Epidermal melanocyte (primary cell): ENCODE data around the gene PRKX.
"Not testable (repeated sequence)": the region's sequence is repeated elsewhere in the genome, so short reads cannot be mapped to it uniquely, and the experiment has no call there.

Experiments
- DNase-seq: peaks from one replicate; pipeline ENCODE4 v3.0.0; 2011; ENCODE audit warnings: low spot score; ENCODE audit not compliant: insufficient read length

The PRKX gene

GRCh38 chrX:3713225-3713936, at the start of gene PRKX:
PRKX (minus strand) TSS chrX:3713649; CDS start chrX:3713253, 396 bp downstream.
- no peak for DNase-seq

- DNase-seq: no peak
Observed at GRCh38 chrX:3763111-3763510, 49.7 kb upstream of the PRKX start.

- DNase-seq: no peak
Observed at GRCh38 chrX:3757510-3758025, 44.1 kb upstream of the PRKX start.

- DNase-seq: no peak
Observed at GRCh38 chrX:3748052-3748559, 34.7 kb upstream of the PRKX start.

- no peak for DNase-seq
Observed at GRCh38 chrX:3743801-3744439, 30.5 kb upstream of the PRKX start.

- DNase-seq: not testable (repeated sequence)
Observed at GRCh38 chrX:3740946-3741345, 27.5 kb upstream of the PRKX start.

- DNase-seq: no peak
Observed at GRCh38 chrX:3738509-3738908, 25.1 kb upstream of the PRKX start.

- not testable (repeated sequence) for DNase-seq
Observed at GRCh38 chrX:3736536-3736935, 23.1 kb upstream of the PRKX start.

- DNase-seq: not testable (repeated sequence)
Observed at GRCh38 chrX:3735891-3736290, 22.4 kb upstream of the PRKX start.

GRCh38 chrX:3734456-3734855, 21.0 kb upstream of the PRKX start:
- not testable (repeated sequence) for DNase-seq

GRCh38 chrX:3733043-3733430, 19.6 kb upstream of the PRKX start:
- no peak for DNase-seq

GRCh38 chrX:3732326-3733042, 19.0 kb upstream of the PRKX start:
- not testable (repeated sequence) for DNase-seq

- no peak for DNase-seq
Observed at GRCh38 chrX:3728454-3728853, 15.0 kb upstream of the PRKX start.

- DNase-seq: not testable (repeated sequence)
Observed at GRCh38 chrX:3723460-3723859, 10.0 kb upstream of the PRKX start.

GRCh38 chrX:3717742-3718420, 4.4 kb upstream of the PRKX start:
- DNase-seq: no peak

GRCh38 chrX:3715921-3716320, 2.5 kb upstream of the PRKX start:
- DNase-seq: no peak

- DNase-seq: not testable (repeated sequence)
Observed at GRCh38 chrX:3714706-3715479, 1.4 kb upstream of the PRKX start.

GRCh38 chrX:3713937-3714434, 537 bp upstream of the PRKX start:
- DNase-seq: no peak

GRCh38 chrX:3712870-3713224, 602 bp downstream of the PRKX start:
- DNase-seq: no peak

GRCh38 chrX:3712051-3712869, 1.2 kb downstream of the PRKX start:
- no peak for DNase-seq
